DMS53 treated with DMSO at 0.1 percent for 48 hours (cell line): ENCODE measurements around the gene LUC7L3.

Source experiments
- DNase-seq: peaks from one replicate; lab custom pipeline; 2025; ENCODE audit not compliant: unreplicated experiment; lab: John Stamatoyannopoulos, UW

Gene LUC7L3

GRCh38 chr17:50749245-50749644, 29.8 kb downstream of the LUC7L3 start:
- no peak for DNase-seq

- DNase-seq: no peak
Measured at GRCh38 chr17:50754521-50754920, 35.1 kb downstream of the LUC7L3 start.

GRCh38 chr17:50758524-50758923, 39.1 kb downstream of the LUC7L3 start:
- DNase-seq: no peak

- no peak for DNase-seq
Measured at GRCh38 chr17:50758989-50759544, 39.7 kb downstream of the LUC7L3 start.

GRCh38 chr17:50762177-50762576, 42.8 kb downstream of the LUC7L3 start:
- no peak for DNase-seq

GRCh38 chr17:50763716-50764475, 44.5 kb downstream of the LUC7L3 start:
- peak; percentile 31 for DNase-seq

- DNase-seq: no peak
Measured at GRCh38 chr17:50764734-50765149, 45.3 kb downstream of the LUC7L3 start.

- DNase-seq: no peak
Measured at GRCh38 chr17:50765454-50766221, 46.2 kb downstream of the LUC7L3 start.

- DNase-seq: no peak
Measured at GRCh38 chr17:50766222-50767023, 47.0 kb downstream of the LUC7L3 start.

- DNase-seq: no peak
Measured at GRCh38 chr17:50767030-50767429, 47.6 kb downstream of the LUC7L3 start.

- DNase-seq: no peak
Measured at GRCh38 chr17:50767446-50767845, 48.0 kb downstream of the LUC7L3 start, which contains the start of gene ANKRD40CL. TSS of gene ANKRD40CL (minus strand) at chr17:50767518. CDS start at chr17:50766913, 605 bp downstream.

GRCh38 chr17:50768346-50768761, 49.0 kb downstream of the LUC7L3 start:
- DNase-seq: peak; percentile 71

GRCh38 chr17:50769884-50770283, 50.5 kb downstream of the LUC7L3 start:
- DNase-seq: no peak

GRCh38 chr17:50770346-50770745, 50.9 kb downstream of the LUC7L3 start:
- DNase-seq: no peak

GRCh38 chr17:50771991-50772785, 52.8 kb downstream of the LUC7L3 start:
- no peak for DNase-seq

GRCh38 chr17:50774225-50774803, 54.9 kb downstream of the LUC7L3 start:
- DNase-seq: no peak

GRCh38 chr17:50775926-50776325, 56.5 kb downstream of the LUC7L3 start:
- no peak for DNase-seq

GRCh38 chr17:50778471-50778870, 59.1 kb downstream of the LUC7L3 start:
- DNase-seq: no peak

- DNase-seq: no peak
Measured at GRCh38 chr17:50778988-50779387, 59.6 kb downstream of the LUC7L3 start.
